ENCODE data around the gene MAP3K13. TPM values are rescaled to one million over a fixed set of nuclear protein-coding genes. Genes with fewer than 3 reads are reported as not detected.

MAP3K13 gene
- total RNA-seq, 4 donors from 2014 or later, result 8.8 to 47.8 (median 17.2) TPM

- H3K27ac ChIP-seq, result no peak overlapping the region
- no peaks in the 10 kb centered on the region for H3K36me3 ChIP-seq
- H3K27me3 ChIP-seq, result no peaks in the 10 kb centered on the region
- TF ChIP-seq CTCF (IDR thresholded peaks at IDR 0.05), result no peak
- TF ChIP-seq POLR2A (IDR thresholded peaks at IDR 0.05), result no peak
- intact Hi-C loops (cut with DNase I; ENCODE audit: low total_unique reads), result no loop called here
- H3K4me3 ChIP-seq, result no peak overlapping the region
- H3K9me3 ChIP-seq, result no peaks in the 10 kb centered on the region
- no peaks in the 10 kb centered on the region for H3K4me1 ChIP-seq
- no peak for DNase-seq
Observed at GRCh38 chr3:185488465-185488864, 125.5 kb downstream of the MAP3K13 start.

- no peaks in the 10 kb centered on the region for H3K9me3 ChIP-seq
- no peak overlapping the region for H3K4me3 ChIP-seq
- TF ChIP-seq CTCF (IDR thresholded peaks at IDR 0.05) (no peak), POLR2A (IDR thresholded peaks at IDR 0.05) (no peak)
- H3K27me3 ChIP-seq, result no peaks in the 10 kb centered on the region
- no peaks in the 10 kb centered on the region for H3K4me1 ChIP-seq
- no peak overlapping the region for H3K27ac ChIP-seq
- DNase-seq, result no peak
- H3K36me3 ChIP-seq, result no peaks in the 10 kb centered on the region
- intact Hi-C loops (cut with DNase I; ENCODE audit: low total_unique reads), result no loop called here
Observed at GRCh38 chr3:185489462-185489861, 126.5 kb downstream of the MAP3K13 start.

- Histone ChIP-seq H3K9me3 (no peaks in the 10 kb centered on the region), H3K27me3 (no peaks in the 10 kb centered on the region), H3K27ac (no peak overlapping the region), H3K4me3 (no peak overlapping the region), H3K36me3 (no peaks in the 10 kb centered on the region), H3K4me1 (no peaks in the 10 kb centered on the region)
- intact Hi-C loops (cut with DNase I; ENCODE audit: low total_unique reads), result no loop called here
- TF ChIP-seq CTCF (IDR thresholded peaks at IDR 0.05) (no peak), POLR2A (IDR thresholded peaks at IDR 0.05) (no peak)
- DNase-seq, result no peak
Observed at GRCh38 chr3:185490241-185490640, 127.3 kb downstream of the MAP3K13 start.

GRCh38 chr3:185498503-185499396 is 135.8 kb downstream of the MAP3K13 start, which contains the start of gene TMEM41A:
TMEM41A (minus strand) TSS chr3:185499035; CDS start chr3:185498961, 74 bp downstream.
- H3K9me3 ChIP-seq, result no peaks in the 10 kb centered on the region
- peak within 1 kb of the TSS; percentile 77 to 83 for H3K4me3 ChIP-seq
- peak in 1 of 4 experiments; percentile 9 for TF ChIP-seq CTCF (IDR thresholded peaks at IDR 0.05)
- TF ChIP-seq POLR2A (IDR thresholded peaks at IDR 0.05), result peak; percentile 72 to 84
- H3K36me3 ChIP-seq, result no peaks in the 10 kb centered on the region
- DNase-seq, result peak; percentile 92 to 93
- no peaks in the 10 kb centered on the region for H3K27me3 ChIP-seq
- H3K27ac ChIP-seq, result peak within 1 kb of the TSS; percentile 77 to 81
- peaks cover 0 to 13% of the 10 kb centered on the region in 2 donors for H3K4me1 ChIP-seq
- intact Hi-C loops (cut with DNase I; ENCODE audit: low total_unique reads), result no loop called here

GRCh38 chr3:185502987-185503386 is 140.1 kb downstream of the MAP3K13 start:
- Histone ChIP-seq H3K4me3 (no peak overlapping the region), H3K27ac (no peak overlapping the region), H3K4me1 (no peaks in the 10 kb centered on the region), H3K27me3 (no peaks in the 10 kb centered on the region), H3K36me3 (no peaks in the 10 kb centered on the region), H3K9me3 (no peaks in the 10 kb centered on the region)
- DNase-seq, result no peak
- TF ChIP-seq POLR2A (IDR thresholded peaks at IDR 0.05), result no peak
- no peak for TF ChIP-seq CTCF (IDR thresholded peaks at IDR 0.05)
- intact Hi-C loops (cut with DNase I; ENCODE audit: low total_unique reads), result no loop called here

Data from uterus (tissue), 4 donors.